Smooth muscle cell of the brain vasculature (primary cell): ENCODE measurements around the gene CDCA8.

ENCODE experiments used
- DNase-seq: peaks from one replicate; pipeline ENCODE4 v3.0.0-alpha.2; 2012; ENCODE audit warnings: low read depth, low spot score

Gene CDCA8

GRCh38 chr1:37714689-37715088 is 22.4 kb downstream of the CDCA8 start:
- no peak for DNase-seq

GRCh38 chr1:37716321-37716720 is 24.0 kb downstream of the CDCA8 start:
- DNase-seq = no peak

- no peak for DNase-seq
Observed at GRCh38 chr1:37717631-37718030, 25.3 kb downstream of the CDCA8 start.

- no peak for DNase-seq
Observed at GRCh38 chr1:37718181-37718900, 26.0 kb downstream of the CDCA8 start.

GRCh38 chr1:37718901-37719571 is 26.7 kb downstream of the CDCA8 start:
- no peak for DNase-seq

GRCh38 chr1:37719572-37720195 is 27.4 kb downstream of the CDCA8 start:
- DNase-seq = no peak

- no peak for DNase-seq
Observed at GRCh38 chr1:37720231-37721130, 28.2 kb downstream of the CDCA8 start.

- no peak for DNase-seq
Observed at GRCh38 chr1:37721565-37721964, 29.2 kb downstream of the CDCA8 start.

- DNase-seq = no peak
Observed at GRCh38 chr1:37722181-37723071, 30.1 kb downstream of the CDCA8 start.

- no peak for DNase-seq
Observed at GRCh38 chr1:37723072-37723389, 30.7 kb downstream of the CDCA8 start.

- no peak for DNase-seq
Observed at GRCh38 chr1:37723390-37724078, 31.2 kb downstream of the CDCA8 start.

- DNase-seq = no peak
Observed at GRCh38 chr1:37724575-37724974, 32.3 kb downstream of the CDCA8 start.

- DNase-seq = no peak
Observed at GRCh38 chr1:37725851-37726613, 33.7 kb downstream of the CDCA8 start.

- DNase-seq = no peak
Observed at GRCh38 chr1:37726751-37727585, 34.7 kb downstream of the CDCA8 start.

GRCh38 chr1:37728416-37728815 is 36.1 kb downstream of the CDCA8 start:
- no peak for DNase-seq

- no peak for DNase-seq
Observed at GRCh38 chr1:37730376-37730775, 38.1 kb downstream of the CDCA8 start.

- DNase-seq = no peak
Observed at GRCh38 chr1:37731312-37732019, 39.1 kb downstream of the CDCA8 start.
